A673 (cell line): ENCODE data around the gene SLC18B1. TPM values are rescaled to one million over a fixed set of nuclear protein-coding genes. Genes with fewer than 3 reads are reported as not detected.

Experiments
- BruUV-seq: library from RNA; stranded (reverse); fragments of 400-500 nt; replicated peaks from 2 replicates; lab custom pipeline; 2021; lab: Mats Ljungman, UMichigan
- CTCF ChIA-PET: fragments of 300-600 bp; sonication (Branson Sonifier 250); formaldehyde crosslinking; loops from one replicate; lab custom pipeline; 2022; ENCODE audit warnings: antibody characterized with exemption; lab: Charles Lee
- POLR2A ChIA-PET: fragments of 300-600 bp; sonication (Branson Sonifier 250); formaldehyde crosslinking; loops from one replicate; lab custom pipeline; 2022; ENCODE audit warnings: antibody characterized with exemption; ENCODE audit not compliant: low non-redundant PET; lab: Charles Lee
- DNase-seq: peaks from one replicate; pipeline ENCODE4 v3.0.0-alpha.2; 2015; ENCODE audit warnings: low spot score
- H3K27ac ChIP-seq: fragments of 200-600 bp; sonication (generic); 2 replicates; pipeline ENCODE4 v1.5.1; 2016; ENCODE audit warnings: mixed run types, low read depth, mild to moderate bottlenecking, mixed read lengths, antibody characterized with exemption, low read length; ENCODE audit not compliant: poor library complexity, severe bottlenecking
- H3K27me3 ChIP-seq: fragments of 200-600 bp; sonication (generic); replicated peaks from 2 replicates; pipeline ENCODE4 v1.6.1; 2017; ENCODE audit warnings: mixed run types, low read depth, mild to moderate bottlenecking, mixed read lengths, antibody characterized with exemption, low read length; ENCODE audit not compliant: insufficient read depth, poor library complexity
- H3K36me3 ChIP-seq: fragments of 200-600 bp; sonication (generic); 2 replicates; pipeline ENCODE4 v1.6.1; 2016; ENCODE audit warnings: mixed run types, mild to moderate bottlenecking, mixed read lengths, antibody characterized with exemption, low read length; ENCODE audit not compliant: insufficient read depth, poor library complexity, severe bottlenecking
- H3K4me1 ChIP-seq: fragments of 200-600 bp; sonication (generic); 2 replicates; pipeline ENCODE4 v1.6.1; 2017; ENCODE audit warnings: mixed run types, mild to moderate bottlenecking, mixed read lengths, antibody characterized with exemption, low read length; ENCODE audit not compliant: insufficient read depth, poor library complexity, severe bottlenecking
- H3K4me3 ChIP-seq: fragments of 200-600 bp; sonication (generic); 2 replicates; pipeline ENCODE4 v1.5.1; 2016; ENCODE audit warnings: low read depth, mixed run types, mild to moderate bottlenecking, mixed read lengths, low read length; ENCODE audit not compliant: poor library complexity, severe bottlenecking
- H3K9me3 ChIP-seq: fragments of 200-600 bp; sonication (generic); 2 replicates; pipeline ENCODE4 v1.6.1; 2016; ENCODE audit warnings: mixed run types, low read depth, mild to moderate bottlenecking, mixed read lengths, antibody characterized with exemption, low read length; ENCODE audit not compliant: poor library complexity, severe bottlenecking
- CTCF ChIP-seq: fragments of 300-800, 200-600 bp; sonication (generic); conservative IDR thresholded peaks from 2 replicates; pipeline ENCODE4 v1.5.1; 2017; ENCODE audit warnings: low read depth, mild to moderate bottlenecking, antibody characterized with exemption, low read length, moderate library complexity, mixed read lengths
- EZH2 ChIP-seq: fragments of 200-600 bp; sonication (generic); IDR thresholded peaks from 2 replicates; pipeline ENCODE4 v1.6.1; 2017; ENCODE audit warnings: borderline replicate concordance, low read depth, mild to moderate bottlenecking, mixed read lengths, antibody characterized with exemption, low read length; ENCODE audit not compliant: poor library complexity, severe bottlenecking
- intact Hi-C: fragments of 100-400 bp; cut with micrococcal nuclease; formaldehyde crosslinking; loops from one replicate; pipeline ENCODE4 v1.10.0; 2022; ENCODE audit not compliant: unreplicated experiment
- total RNA-seq: library from RNA; stranded (reverse); gene quantifications from 2 replicates; pipeline ENCODE4 v1.2.3, GENCODE V29; 2021

The SLC18B1 gene
- total RNA-seq, 1 experiment from 2014 or later, result 25.2 TPM

DNA sequence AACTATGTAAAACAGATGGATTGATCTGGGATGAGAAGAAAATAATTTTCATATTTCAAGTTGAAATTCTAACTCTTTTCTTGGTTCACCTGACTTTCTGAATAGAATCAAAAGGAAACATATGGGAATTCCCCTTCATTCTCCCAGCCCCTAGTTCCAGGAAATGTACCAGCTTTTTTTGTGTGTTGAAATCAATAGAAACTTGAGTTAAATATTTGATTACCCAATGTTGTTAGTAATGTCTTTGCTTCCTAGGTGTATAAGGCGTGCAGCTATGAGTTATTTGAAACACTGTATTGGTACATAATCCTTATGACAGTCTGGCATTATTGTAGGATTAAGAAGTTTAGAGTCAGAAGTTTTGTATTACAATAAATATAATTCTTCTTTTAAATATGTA is 62.2 kb downstream of the SLC18B1 start:
- no peak for DNase-seq
- no TSS peak for BruUV-seq
- ChIA-PET POLR2A (no interaction called here), CTCF (no interaction called here)
- intact Hi-C loops, result no loop called here
- Histone ChIP-seq H3K36me3 (no peaks in the 10 kb centered on the region), H3K4me1 (no peaks in the 10 kb centered on the region), H3K9me3 (no peaks in the 10 kb centered on the region), H3K27me3 (peaks cover 21% of the 10 kb centered on the region), H3K4me3 (no peak overlapping the region), H3K27ac (no peak overlapping the region)
- TF ChIP-seq CTCF, result no peak
- TF ChIP-seq EZH2, result no peak

- ChIA-PET CTCF (no interaction called here), POLR2A (no interaction called here)
- intact Hi-C loops, result no loop called here
- H3K27ac ChIP-seq, result no peak overlapping the region
- H3K4me3 ChIP-seq, result no peak overlapping the region
- H3K36me3 ChIP-seq, result no peaks in the 10 kb centered on the region
- BruUV-seq, result no TSS peak
- TF ChIP-seq EZH2 (no peak), CTCF (peak; percentile 44; the same call in 1 of the 2 replicates)
- H3K27me3 ChIP-seq, result peaks cover 26% of the 10 kb centered on the region
- H3K9me3 ChIP-seq, result no peaks in the 10 kb centered on the region
- H3K4me1 ChIP-seq, result no peaks in the 10 kb centered on the region
- DNase-seq, result peak; percentile 31
These were observed 63.7 kb downstream of the SLC18B1 start for GRCh38 chr6:132734694-132735236.

- intact Hi-C loops, result no loop called here
- TF ChIP-seq EZH2 (no peak), CTCF (no peak)
- Histone ChIP-seq H3K4me1 (no peaks in the 10 kb centered on the region), H3K36me3 (no peaks in the 10 kb centered on the region), H3K27ac (no peak overlapping the region), H3K27me3 (peaks cover 27% of the 10 kb centered on the region), H3K4me3 (no peak overlapping the region), H3K9me3 (no peaks in the 10 kb centered on the region)
- ChIA-PET CTCF (no interaction called here), POLR2A (no interaction called here)
- no peak for DNase-seq
- no TSS peak for BruUV-seq
These were observed 64.6 kb downstream of the SLC18B1 start for GRCh38 chr6:132733814-132734213.
